HT-29 (cell line): Measurements from ENCODE around the gene DCLRE1C. TPM values are rescaled to one million over a fixed set of nuclear protein-coding genes. Genes with fewer than 3 reads are reported as not detected.
"Not testable (repeated sequence)": the region's sequence is repeated elsewhere in the genome, so short reads cannot be mapped to it uniquely, and the experiment has no call there.

Source experiments
- DNase-seq: peaks from one replicate; pipeline ENCODE4 v3.0.0-alpha.2; 2015; ENCODE audit warnings: low spot score
- total RNA-seq: library from RNA; depleted of rRNA; stranded (reverse); fragments of >200 nt; shearing (Covaris generic); gene quantifications from 2 replicates; pipeline ENCODE4 v1.2.3, GENCODE V29; 2014; rRNA removed

The DCLRE1C gene
- total RNA-seq, 1 experiment from 2014 or later = 8.6 TPM

- DNase-seq = no peak
Observed at GRCh38 chr10:14884082-14884481, 69.8 kb downstream of the DCLRE1C start.

GRCh38 chr10:14880229-14880628 lies 73.7 kb downstream of the DCLRE1C start:
- DNase-seq = peak; percentile 17

DNA sequence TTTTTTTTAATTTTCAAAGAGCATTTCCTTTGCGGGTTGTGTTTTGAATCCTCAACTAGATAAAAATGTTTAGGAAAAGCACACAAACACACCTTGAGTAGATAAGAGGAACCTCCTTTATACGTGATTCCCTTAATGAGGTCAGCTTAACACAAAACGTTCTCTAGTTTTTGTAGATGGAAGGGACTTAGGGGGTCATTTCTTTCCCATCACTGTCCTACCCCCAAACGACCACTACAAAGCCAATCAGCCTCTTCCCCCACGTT lies 74.0 kb downstream of the DCLRE1C start:
- peak; percentile 17 for DNase-seq

DNA sequence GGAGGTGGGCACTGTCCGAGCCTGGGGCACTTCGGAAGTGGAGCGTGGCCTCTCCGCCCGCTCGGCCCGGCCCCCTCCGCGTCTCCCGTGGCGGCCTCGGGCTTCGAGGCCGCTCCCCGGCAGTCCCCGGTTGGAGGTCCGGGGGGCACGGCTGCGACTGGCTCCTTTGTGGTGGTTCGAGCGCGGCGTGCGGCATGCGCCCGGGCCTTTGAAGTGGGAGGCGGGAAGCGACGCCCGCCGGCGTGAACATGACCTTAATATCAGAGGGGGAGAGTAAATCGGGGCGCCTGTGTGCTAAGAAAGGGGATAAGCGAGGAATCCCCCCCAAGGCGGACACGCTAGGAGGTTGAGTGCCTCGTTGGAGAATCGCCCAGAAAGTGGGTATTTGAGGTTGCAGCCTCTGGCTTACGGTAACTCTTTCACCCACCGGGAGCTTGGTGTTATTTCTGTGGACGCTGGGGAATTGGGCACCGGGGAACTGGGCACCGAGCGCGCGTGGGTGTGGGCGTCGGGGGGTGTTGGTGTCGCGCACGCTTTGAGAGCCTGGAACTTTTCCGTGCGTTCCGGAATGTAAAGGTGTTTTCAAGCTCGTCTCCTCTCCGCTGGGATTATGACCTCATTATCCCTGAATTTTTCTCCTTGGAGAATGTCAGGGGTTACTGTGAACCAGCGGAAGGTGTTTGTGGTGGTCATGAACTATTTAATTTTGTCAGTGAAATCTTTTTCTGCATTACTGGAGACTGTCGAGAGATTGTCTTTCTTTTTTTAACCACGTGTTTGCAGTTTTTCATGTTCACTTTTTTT lies 74.6 kb downstream of the DCLRE1C start:
- DNase-seq = peak; percentile 24

DNA sequence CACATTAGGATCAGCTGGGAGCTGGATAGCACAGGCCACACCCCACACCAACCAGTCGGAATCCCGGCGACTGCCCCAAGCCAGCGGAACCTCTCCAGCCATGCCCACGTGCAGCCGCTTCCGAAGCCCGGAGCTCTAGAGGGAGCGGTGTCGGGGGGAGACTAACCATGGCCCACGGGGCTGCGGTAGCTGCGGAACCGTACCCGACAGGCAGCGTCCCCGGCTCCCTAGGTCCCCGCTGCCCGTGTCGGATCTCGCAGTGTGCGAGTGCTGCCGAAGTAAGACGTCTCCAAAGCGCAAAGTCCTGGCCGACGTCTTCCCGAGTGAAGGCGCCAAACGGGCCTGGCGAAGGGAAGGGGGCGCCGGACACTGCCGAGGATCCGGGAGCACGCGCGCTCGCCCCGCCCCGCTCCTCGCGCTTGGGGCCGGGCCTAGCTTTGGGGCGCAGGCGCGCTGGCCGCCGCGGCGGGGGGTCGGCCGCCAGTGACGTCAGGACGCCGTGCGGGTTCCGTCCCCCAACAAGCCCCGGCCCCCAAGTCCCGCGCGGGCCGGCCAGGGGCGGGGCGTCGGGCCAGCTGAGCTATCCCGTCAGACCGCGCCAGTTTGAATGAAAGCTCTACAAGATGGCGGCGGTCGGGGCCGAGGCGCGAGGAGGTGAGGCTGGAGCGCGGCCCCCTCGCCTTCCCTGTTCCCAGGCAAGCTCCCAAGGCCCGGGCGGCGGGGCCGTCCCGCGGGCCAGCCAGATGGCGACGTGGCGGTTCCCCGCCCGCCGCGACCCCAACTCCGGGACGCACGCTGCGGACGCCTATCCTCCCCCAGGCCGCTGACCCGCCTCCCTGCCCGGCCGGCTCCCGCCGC lies 75.4 kb downstream of the DCLRE1C start, which contains the start of gene SUV39H2:
Gene SUV39H2 (plus strand): TSS at position 601 of the 858 bp plus-strand sequence. CDS start 23 bp downstream, at position 624.
- DNase-seq = peak; percentile 94

GRCh38 chr10:14876764-14877163 lies 77.1 kb downstream of the DCLRE1C start:
- DNase-seq = no peak

GRCh38 chr10:14875941-14876340 lies 78.0 kb downstream of the DCLRE1C start:
- DNase-seq = no peak

- no peak for DNase-seq
Observed at GRCh38 chr10:14873090-14873760, 80.7 kb downstream of the DCLRE1C start.

DNA sequence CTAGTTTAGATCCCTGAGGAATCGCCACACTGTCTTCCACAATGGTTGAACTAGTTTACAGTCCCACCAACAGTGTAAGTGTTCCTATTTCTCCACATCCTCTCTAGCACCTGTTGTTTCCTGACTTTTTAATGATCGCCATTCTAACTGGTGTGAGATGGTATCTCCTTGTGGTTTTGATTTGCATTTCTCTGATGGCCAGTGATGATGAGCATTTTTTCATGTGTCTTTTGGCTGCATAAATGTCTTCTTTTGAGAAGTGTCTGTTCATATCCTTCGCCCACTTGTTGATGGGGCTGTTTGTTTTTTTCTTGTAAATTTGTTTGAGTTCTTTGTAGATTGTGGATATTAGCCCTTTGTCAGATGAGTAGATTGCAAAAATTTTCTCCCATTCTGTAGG lies 89.0 kb downstream of the DCLRE1C start:
- DNase-seq = not testable (repeated sequence)

GRCh38 chr10:14864466-14864865 lies 89.4 kb downstream of the DCLRE1C start:
- DNase-seq = not testable (repeated sequence)

DNA sequence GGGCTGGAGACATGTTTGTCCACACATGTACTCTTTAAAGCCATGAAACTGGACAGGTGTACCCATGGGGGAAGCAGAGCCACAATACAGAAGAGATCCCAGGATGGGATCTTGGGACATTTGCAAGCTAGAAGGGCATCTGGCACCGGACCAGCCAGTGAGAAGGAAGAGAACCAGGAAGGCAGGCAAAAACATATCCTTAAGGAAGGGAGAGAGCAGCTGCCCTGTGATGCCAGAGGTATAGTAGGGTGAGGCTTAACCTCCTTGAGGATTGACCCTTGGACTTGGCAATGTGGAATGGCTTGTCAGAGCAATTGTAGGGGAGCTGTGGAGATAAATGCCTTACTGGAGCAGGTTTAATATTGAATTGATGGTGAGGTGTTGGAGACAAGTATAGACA lies 93.1 kb downstream of the DCLRE1C start:
- peak; percentile 4 for DNase-seq

DNA sequence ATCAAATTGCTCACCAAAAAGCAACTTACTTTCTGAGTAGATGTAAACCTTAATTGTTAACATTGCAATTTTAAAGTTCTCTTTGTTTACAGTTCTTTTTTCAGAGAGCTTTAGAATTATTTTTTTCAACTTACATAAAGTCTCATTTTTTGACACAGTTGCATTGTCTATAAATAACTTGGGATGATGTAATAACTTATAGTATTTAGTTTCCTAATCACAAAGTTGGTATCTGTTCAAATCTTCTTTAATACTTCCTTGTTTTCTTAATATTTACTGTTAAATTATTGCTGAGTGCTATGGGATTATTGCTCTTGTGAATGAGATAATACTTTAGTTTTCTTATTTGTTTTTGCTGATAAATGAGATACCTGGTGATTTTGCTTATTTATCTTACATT lies 94.1 kb downstream of the DCLRE1C start:
- DNase-seq = no peak

- DNase-seq = no peak
Observed at GRCh38 chr10:14859043-14859442, 94.9 kb downstream of the DCLRE1C start.

- no peak for DNase-seq
Observed at GRCh38 chr10:14858338-14858960, 95.4 kb downstream of the DCLRE1C start.

- no peak for DNase-seq
Observed at GRCh38 chr10:14855453-14855852, 98.4 kb downstream of the DCLRE1C start.

DNA sequence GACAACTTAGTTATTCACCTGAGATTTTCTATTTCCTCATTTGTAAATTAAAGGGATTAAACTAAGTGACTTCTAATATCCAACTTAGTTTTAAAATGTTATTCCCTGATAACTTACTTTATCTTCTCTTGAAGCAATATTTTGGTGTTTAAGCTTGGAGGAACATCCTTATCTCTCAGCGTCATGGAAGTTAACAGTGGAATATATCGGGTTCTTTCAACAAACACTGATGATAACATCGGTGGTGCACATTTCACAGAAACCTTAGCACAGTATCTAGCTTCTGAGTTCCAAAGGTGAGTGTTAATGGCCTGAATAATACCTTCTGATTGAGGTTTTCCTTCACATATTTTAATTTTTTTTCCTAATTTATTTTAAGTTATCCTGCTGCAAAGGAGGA lies 101.7 kb downstream of the DCLRE1C start:
- DNase-seq = no peak

Other genes with a start within 250 kb of the DCLRE1C start
- gene FAM107B, start 179.2 kb downstream of the DCLRE1C start, total RNA-seq = 11.0 and 14.1 TPM in 2 replicates
- not detected in 2 replicates for gene CDNF, start 116.1 kb downstream of the DCLRE1C start, total RNA-seq
- 15.1 and 21.6 TPM in 2 replicates for gene HSPA14, start 115.8 kb downstream of the DCLRE1C start, total RNA-seq
- 16.7 and 23.9 TPM in 2 replicates for gene MSANTD7, start 115.8 kb downstream of the DCLRE1C start, total RNA-seq
- 8.2 and 11.8 TPM in 2 replicates for gene SUV39H2, start 75.2 kb downstream of the DCLRE1C start, total RNA-seq
- not detected in 2 replicates for gene MEIG1, start 5.3 kb upstream of the DCLRE1C start, total RNA-seq
- not detected in 2 replicates for gene OLAH, start 89.8 kb upstream of the DCLRE1C start, total RNA-seq
- gene ACBD7, start 134.7 kb upstream of the DCLRE1C start, total RNA-seq = 5.9 and 7.4 TPM in 2 replicates
- 27.8 and 29.2 TPM in 2 replicates for gene RPP38, start 143.3 kb upstream of the DCLRE1C start, total RNA-seq
- 3.9 and 4.4 TPM in 2 replicates for gene NMT2, start 214.6 kb upstream of the DCLRE1C start, total RNA-seq